A549 (cell line): Measurements from ENCODE around the gene C6orf141.

Source experiments
- CHD2 ChIP-seq: fragments of 150-350 bp; IDR thresholded peaks from 2 replicates; pipeline ENCODE4 v1.6.1; 2014; ENCODE audit warnings: low read length; ENCODE audit not compliant: partially characterized antibody
- CTCF ChIP-seq: fragments of >200 bp; sonication (Bioruptor Twin); formaldehyde crosslinking; IDR thresholded peaks from 3 replicates; pipeline ENCODE4 v1.5.1; 2016
- POLR2A ChIP-seq: IDR thresholded peaks from 2 replicates; pipeline ENCODE4 v1.6.1; 2012; ENCODE audit warnings: mild to moderate bottlenecking, low read length

DNA sequence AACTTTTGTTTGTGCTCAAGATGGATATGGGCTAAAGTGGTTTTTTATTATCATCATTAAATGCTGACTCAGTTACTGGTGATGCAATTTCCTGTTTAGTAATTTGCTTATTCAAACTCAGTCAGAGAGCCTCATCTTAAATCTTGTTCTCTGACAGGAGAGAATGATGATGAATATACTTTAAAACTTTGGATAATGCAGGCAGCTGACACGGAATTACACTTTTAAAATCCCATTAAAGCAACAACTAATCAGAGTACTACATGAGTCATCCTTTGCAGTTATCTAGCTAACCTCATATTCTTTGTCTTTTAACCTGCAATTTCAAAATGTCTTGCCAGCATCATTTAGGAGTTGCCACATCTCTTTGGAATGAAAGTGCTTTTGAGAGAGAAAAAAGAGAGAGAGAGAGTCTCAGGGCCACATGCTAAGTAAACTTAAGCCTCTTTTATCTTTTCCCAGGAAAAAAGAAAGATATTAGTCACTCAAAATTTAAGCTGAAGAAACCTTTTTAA is 9.2 kb upstream of the C6orf141 start:
- no peak for TF ChIP-seq CHD2
- TF ChIP-seq POLR2A: no peak
- TF ChIP-seq CTCF: no peak
